HG02840 (cell line): ENCODE data around the gene BAG5.
"Not testable (repeated sequence)": the region's sequence is repeated elsewhere in the genome, so short reads cannot be mapped to it uniquely, and the experiment has no call there.

ENCODE experiments used
- ATAC-seq: cut with Tn5 transposase; IDR thresholded peaks from one replicate; pipeline ENCODE4 v1.9.1; 2021; ENCODE audit warnings: mild to moderate bottlenecking, moderate library complexity, moderate number of reproducible peaks; ENCODE audit not compliant: unreplicated experiment, low FRiP score

BAG5 gene

DNA sequence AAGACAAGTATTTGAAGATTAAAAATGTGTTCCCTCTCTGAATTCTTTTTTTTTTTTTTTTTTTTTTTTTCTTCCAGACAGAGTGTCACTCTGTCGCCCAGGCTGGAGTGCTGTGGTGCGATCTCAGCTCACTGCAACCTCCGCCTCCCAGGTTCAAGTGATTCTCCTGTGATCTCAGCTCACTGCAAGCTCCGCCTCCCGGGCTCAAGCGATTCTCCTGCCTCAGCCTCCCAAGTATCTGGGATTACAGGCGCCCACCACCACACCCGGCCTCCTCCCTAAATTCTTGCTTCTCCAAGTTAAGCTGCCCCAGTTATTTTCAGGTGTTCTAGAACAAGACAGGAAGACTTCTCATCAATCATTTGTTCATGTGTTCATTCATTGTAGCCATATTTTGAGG lies 50.3 kb downstream of the BAG5 start:
- not testable (repeated sequence) for ATAC-seq

DNA sequence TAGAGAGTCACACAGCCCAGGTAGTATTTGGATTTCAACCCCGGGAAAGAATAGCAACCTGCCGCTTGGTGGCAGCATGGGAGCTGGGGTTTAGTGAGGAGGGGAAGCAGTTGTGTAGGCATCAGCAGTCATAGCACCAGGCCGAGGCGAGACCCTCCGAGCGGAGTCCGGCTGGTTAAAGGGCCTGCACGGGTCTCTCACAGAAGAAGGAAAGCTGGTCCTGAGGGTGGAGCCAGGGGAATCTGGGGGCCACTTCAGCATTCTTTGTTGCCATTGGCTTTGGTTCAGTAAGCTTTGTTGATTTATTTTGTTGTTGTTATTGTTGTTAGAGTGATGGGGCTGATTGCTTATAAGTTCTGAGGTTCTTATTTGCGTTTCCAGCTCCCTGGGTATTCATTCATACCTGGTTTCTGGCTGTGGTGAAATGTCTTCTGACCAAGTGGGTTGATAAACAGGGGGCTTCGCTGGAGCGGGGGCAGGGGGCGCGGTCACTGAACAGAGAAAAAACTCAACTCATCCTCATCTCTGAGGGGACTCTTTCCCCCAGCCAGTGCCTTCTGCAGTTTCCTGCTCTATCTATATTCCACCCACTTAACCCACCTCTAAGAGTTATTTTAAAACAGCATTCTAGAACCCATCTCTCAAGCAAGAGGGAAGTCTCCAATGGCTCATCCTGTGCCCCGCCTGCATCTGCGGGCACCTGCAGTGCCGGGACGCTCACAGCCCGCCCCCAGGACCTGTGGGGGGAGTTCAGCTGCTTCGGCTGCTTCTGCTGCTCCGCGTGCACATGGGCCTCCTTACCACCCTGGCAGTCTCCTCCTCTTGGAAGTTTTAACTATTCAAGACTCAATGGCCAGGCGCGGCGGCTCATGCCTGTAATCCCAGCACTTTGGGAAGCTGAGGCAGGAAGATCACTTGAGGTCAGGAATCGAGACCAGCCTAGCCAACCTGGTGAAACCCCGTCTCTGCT lies 51.4 kb downstream of the BAG5 start:
- ATAC-seq, result no peak

DNA sequence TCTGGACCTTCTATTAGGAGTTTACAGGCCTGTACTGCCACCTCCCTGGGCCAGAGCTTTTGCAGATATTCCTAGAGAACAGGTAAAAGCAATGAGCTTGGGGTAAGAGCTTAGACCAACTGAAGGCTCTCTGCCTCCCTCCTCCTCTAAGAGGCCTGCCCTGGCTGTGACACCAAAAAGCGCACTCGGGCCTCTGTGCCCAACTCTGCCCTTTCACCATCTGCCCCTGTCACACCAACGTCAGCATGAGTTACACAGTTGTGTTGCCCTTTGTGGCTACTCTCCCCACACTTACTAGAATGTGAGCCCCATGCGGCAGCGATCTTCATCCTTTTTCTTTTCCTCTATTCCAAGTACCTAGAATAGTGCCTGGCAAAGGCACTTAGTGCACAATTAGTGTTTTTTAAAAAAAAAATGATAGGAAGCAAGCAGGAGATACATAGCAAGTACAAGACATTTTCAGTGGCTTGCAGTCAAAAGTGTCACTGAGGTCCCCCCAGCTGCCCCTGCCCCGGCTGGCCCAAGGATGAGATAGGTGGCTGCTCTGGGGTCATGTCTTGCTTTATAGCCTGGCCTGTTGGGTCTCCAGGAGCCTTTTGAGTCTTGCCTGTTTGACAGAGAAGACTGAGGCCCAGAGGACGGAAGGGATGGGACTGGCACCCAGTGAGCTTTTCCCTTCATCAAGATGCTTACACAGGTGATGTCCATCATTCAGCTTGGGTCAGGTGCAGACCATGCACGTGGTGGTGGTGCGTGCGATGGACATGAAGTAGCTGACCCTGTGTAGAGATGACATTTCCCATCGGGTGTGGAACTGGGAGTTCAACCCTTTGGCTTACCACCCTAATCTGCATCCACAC lies 52.4 kb downstream of the BAG5 start:
- ATAC-seq, result no peak

DNA sequence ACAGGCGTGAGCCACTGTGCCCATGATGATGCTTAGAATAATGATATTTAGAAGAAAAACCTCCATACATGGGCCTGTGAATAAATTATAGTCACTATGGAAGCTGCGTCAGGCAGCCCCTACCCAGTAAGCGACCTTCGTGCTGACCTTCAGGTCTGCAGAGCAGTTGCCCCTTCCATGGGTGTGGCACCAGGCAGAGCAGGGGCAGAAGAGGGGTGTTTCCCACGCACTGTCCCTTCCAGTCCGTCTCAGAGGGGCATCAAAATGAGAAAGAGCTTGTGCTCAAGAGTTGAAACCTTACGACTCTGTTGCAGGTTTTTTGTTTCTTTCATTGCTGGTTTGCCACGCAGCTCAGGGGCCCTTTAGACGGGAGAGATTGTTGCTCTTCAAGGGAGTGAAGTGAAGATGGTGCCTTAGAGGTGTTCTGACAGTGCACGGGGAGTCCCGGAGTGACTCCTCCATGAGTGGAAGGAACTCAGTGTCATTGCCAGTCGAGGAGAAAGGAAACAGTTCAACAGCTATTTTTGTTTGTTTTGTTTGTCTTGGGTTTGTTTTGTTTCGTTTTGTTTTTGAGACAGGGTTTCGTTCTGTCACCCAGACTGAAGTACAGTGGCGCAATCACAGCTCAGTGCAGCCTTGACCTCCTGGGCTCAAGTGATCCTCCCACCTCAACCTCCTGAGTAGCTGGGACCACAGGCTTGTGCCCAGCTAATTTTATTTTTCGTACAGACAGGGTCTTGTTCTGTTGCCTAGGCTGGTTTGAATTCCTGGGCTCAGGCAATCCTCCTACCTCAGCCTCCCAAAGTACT lies 53.7 kb downstream of the BAG5 start:
- ATAC-seq, result no peak

- no peak for ATAC-seq
These were observed 54.7 kb downstream of the BAG5 start for GRCh38 chr14:103507751-103508150.
